IMR-90 (cell line): ENCODE measurements around the gene AHR. TPM values are rescaled to one million over a fixed set of nuclear protein-coding genes. Genes with fewer than 3 reads are reported as not detected.

ENCODE experiments used
- ATAC-seq: fragments of 200-7000 bp; cut with Tn5 transposase; 2 replicates; pipeline ENCODE4 v1.9.1; 2020; ENCODE audit warnings: low read depth, mild to moderate bottlenecking, moderate library complexity
- BruUV-seq: library from RNA; stranded (reverse); fragments of 400-500 nt; replicated peaks from 2 replicates; lab custom pipeline; 2021; lab: Mats Ljungman, UMichigan
- CTCF ChIA-PET: fragments of 300-600 bp; formaldehyde crosslinking; extraction: SDS; loops from one replicate; lab custom pipeline; 2021; ENCODE audit warnings: antibody characterized with exemption; lab: Yijun Ruan, JAX
- POLR2A ChIA-PET: fragments of 300-600 bp; sonication (Branson Sonifier 250); formaldehyde crosslinking; loops from one replicate; lab custom pipeline; 2022; ENCODE audit warnings: antibody characterized with exemption; ENCODE audit not compliant: unreplicated experiment; lab: Charles Lee
- DNase-seq: peaks from one replicate; pipeline ENCODE4 v3.0.0; 2013
- H2AFZ ChIP-seq: replicated peaks from 2 replicates; pipeline ENCODE3; 2013; ENCODE audit warnings: low read length, mild to moderate bottlenecking; ENCODE audit not compliant: poor library complexity
- H2AK5ac ChIP-seq: 2 replicates; pipeline ENCODE4 v1.6.1; 2013; ENCODE audit warnings: low read depth, low read length, inconsistent platforms
- H2AK9ac ChIP-seq: replicated peaks from 2 replicates; pipeline ENCODE3; 2013; ENCODE audit warnings: mild to moderate bottlenecking, low read depth, low read length, moderate library complexity; ENCODE audit not compliant: poor library complexity
- H2BK120ac ChIP-seq: 2 replicates; pipeline ENCODE4 v1.6.1; 2013; ENCODE audit warnings: low read depth, low read length, inconsistent platforms
- H2BK15ac ChIP-seq: 3 replicates; pipeline ENCODE4 v1.6.1; 2013; ENCODE audit warnings: low read depth, low read length, inconsistent platforms
- H2BK20ac ChIP-seq: 2 replicates; pipeline ENCODE4 v1.6.1; 2013; ENCODE audit warnings: low read depth, mild to moderate bottlenecking, inconsistent platforms, low read length, moderate library complexity
- H2BK5ac ChIP-seq: 2 replicates; pipeline ENCODE4 v1.6.1; 2013; ENCODE audit warnings: mild to moderate bottlenecking, low read depth, low read length, inconsistent platforms; ENCODE audit not compliant: poor library complexity, severe bottlenecking
- H3K14ac ChIP-seq: replicated peaks from 2 replicates; pipeline ENCODE4 v1.6.1; 2013; ENCODE audit warnings: low read depth, low read length, inconsistent platforms
- H3K18ac ChIP-seq: 2 replicates; pipeline ENCODE4 v1.6.1; 2013; ENCODE audit warnings: low read depth, low read length, control low read depth
- H3K23ac ChIP-seq: 2 replicates; pipeline ENCODE4 v1.6.1; 2013; ENCODE audit warnings: low read depth, low read length, inconsistent platforms
- H3K27ac ChIP-seq: 2 replicates; pipeline ENCODE4 v1.5.1; 2013; ENCODE audit warnings: mild to moderate bottlenecking, control low read depth, low read length; ENCODE audit not compliant: insufficient read depth
- H3K27me3 ChIP-seq: 2 replicates; pipeline ENCODE4 v1.6.1; 2013; ENCODE audit warnings: low read length; ENCODE audit not compliant: control insufficient read depth, insufficient read depth
- H3K36me3 ChIP-seq: 2 replicates; pipeline ENCODE4 v1.6.1; 2013; ENCODE audit warnings: low read length, mixed read lengths; ENCODE audit not compliant: control insufficient read depth, insufficient read depth
- H3K4ac ChIP-seq: 2 replicates; pipeline ENCODE4 v1.6.1; 2013; ENCODE audit warnings: low read depth, low read length, inconsistent platforms
- H3K4me1 ChIP-seq: 2 replicates; pipeline ENCODE4 v1.6.1; 2013; ENCODE audit warnings: low read length, mixed read lengths; ENCODE audit not compliant: control insufficient read depth, insufficient read depth
- H3K4me2 ChIP-seq: 2 replicates; pipeline ENCODE4 v1.6.1; 2013; ENCODE audit warnings: low read depth, mild to moderate bottlenecking, control low read depth, low read length, moderate library complexity
- H3K4me3 ChIP-seq: 2 replicates; pipeline ENCODE4 v1.5.1; 2013; ENCODE audit warnings: low read depth, mild to moderate bottlenecking, control low read depth, low read length, moderate library complexity; ENCODE audit not compliant: insufficient read depth
- H3K56ac ChIP-seq: 2 replicates; pipeline ENCODE4 v1.6.1; 2013; ENCODE audit warnings: low read length, inconsistent platforms; ENCODE audit not compliant: insufficient read depth; ENCODE audit errors: extremely low read depth
- H3K79me1 ChIP-seq, 2 experiments: 2 replicates each; pipeline ENCODE4 v1.6.1; 2013; ENCODE audit warnings: low read length in 2 of 2, inconsistent platforms in 1 of 2, low read depth in 1 of 2
- H3K9ac ChIP-seq: 2 replicates; pipeline ENCODE4 v1.6.1; 2013; ENCODE audit warnings: low read depth, low read length, control low read depth
- H3K9me1 ChIP-seq: 2 replicates; pipeline ENCODE4 v1.6.1; 2013; ENCODE audit warnings: low read length, inconsistent platforms; ENCODE audit not compliant: insufficient read depth
- H3K9me3 ChIP-seq: 2 replicates; pipeline ENCODE4 v1.6.1; 2013; ENCODE audit warnings: low read length; ENCODE audit not compliant: control insufficient read depth, insufficient read depth
- H4K20me1 ChIP-seq: 2 replicates; pipeline ENCODE4 v1.6.1; 2013; ENCODE audit warnings: low read length, inconsistent platforms; ENCODE audit not compliant: insufficient read depth
- H4K5ac ChIP-seq: 2 replicates; pipeline ENCODE4 v1.6.1; 2013; ENCODE audit warnings: mild to moderate bottlenecking, low read depth, low read length, control low read depth
- H4K8ac ChIP-seq, 2 experiments: 2 replicates each; pipeline ENCODE4 v1.6.1; 2013; ENCODE audit warnings: low read depth in 2 of 2, low read length in 2 of 2, control low read depth in 1 of 2, inconsistent platforms in 1 of 2
- H4K91ac ChIP-seq: 2 replicates; pipeline ENCODE4 v1.6.1; 2013; ENCODE audit warnings: low read depth, low read length, inconsistent platforms; ENCODE audit not compliant: insufficient read depth
- CEBPB ChIP-seq: IDR thresholded peaks from 2 replicates; pipeline ENCODE4 v1.6.1; 2012; ENCODE audit warnings: low read depth, low read length, improper control_type of control experiment
- RFX5 ChIP-seq: IDR thresholded peaks from 2 replicates; pipeline ENCODE4 v1.8.0; 2012; ENCODE audit warnings: low read depth, mild to moderate bottlenecking, low read length, moderate library complexity
- WGBS, 2 experiments: methylation state at CpG; one replicate each; pipeline versions ENCODE4 v1.1.5 to v1.1.7; 2013; ENCODE audit warnings: missing lambda C conversion rate in 2 of 2; ENCODE audit not compliant: insufficient read length in 1 of 2; ENCODE audit errors: extremely low coverage in 2 of 2; 5-methylcytosine and 5-hydroxymethylcytosine counted together
- dilution Hi-C: fragments of 300-500 bp; cut with HindIII; formaldehyde crosslinking; loops from one replicate; pipeline ENCODE4 v1.14.3; 2018; ENCODE audit warnings: low sequenced_read_pairs; ENCODE audit not compliant: unreplicated experiment
- in situ Hi-C: fragments of 300-500 bp; cut with MboI; formaldehyde crosslinking; loops from 3 replicates; pipeline ENCODE4 v1.14.3; 2019; ENCODE audit warnings: low sequenced_read_pairs, inconsistent platforms, mixed read lengths
- intact Hi-C: fragments of 100-400 bp; cut with micrococcal nuclease; formaldehyde crosslinking; loops from 2 replicates; pipeline ENCODE4 v1.10.0; 2022
- polyA plus RNA-seq, 3 experiments: library from polyadenylated mRNA; depleted of rRNA; stranded (reverse); fragments of >200 nt; gene quantifications; 2 replicates each; pipeline ENCODE4 v1.2.3, GENCODE V29; 2012; ENCODE audit warnings: low replicate concordance in 1 of 3
- total RNA-seq: library from RNA; depleted of rRNA; stranded (reverse); fragments of >200 nt; gene quantifications from 2 replicates; pipeline ENCODE4 v1.2.3, GENCODE V29; 2012

Gene AHR
- total and polyA plus RNA-seq, 2 of the 4 experiments (the other 2 are of a cell fraction), result 6.9 to 55.2 TPM

DNA sequence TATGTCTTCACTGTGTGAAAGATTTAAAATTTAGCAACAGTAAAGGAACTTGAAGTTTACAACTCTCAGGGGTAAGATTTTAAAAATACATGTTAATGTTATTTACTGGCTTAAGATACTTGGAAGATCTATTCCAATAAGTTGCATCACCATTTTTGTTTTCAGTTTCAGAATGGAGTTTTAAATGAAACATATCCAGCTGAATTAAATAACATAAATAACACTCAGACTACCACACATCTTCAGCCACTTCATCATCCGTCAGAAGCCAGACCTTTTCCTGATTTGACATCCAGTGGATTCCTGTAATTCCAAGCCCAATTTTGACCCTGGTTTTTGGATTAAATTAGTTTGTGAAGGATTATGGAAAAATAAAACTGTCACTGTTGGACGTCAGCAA lies 44.3 kb downstream of the AHR start:
- Histone ChIP-seq H3K4me1 (peaks cover 2% of the 10 kb centered on the region; the same call in 1 of the 2 replicates), H4K20me1 (no peaks in the 10 kb centered on the region), H2AK9ac (no peak overlapping the region), H2AK5ac (no peak overlapping the region), H3K9me3 (no peaks in the 10 kb centered on the region), H2BK15ac (no peak overlapping the region), H3K9ac (no peak overlapping the region), H2BK120ac (no peak overlapping the region), H4K5ac (no peak overlapping the region; the same call in 1 of the 2 replicates), H3K14ac (0 out of 2 replicates have a peak overlapping the region, but pooled peaks have one; percentile 44), H3K9me1 (no peaks in the 10 kb centered on the region), H4K8ac (no peak overlapping the region; a peak in 1 of 4 replicates), H2AFZ (no peak overlapping the region), H3K23ac (no peak overlapping the region), H2BK5ac (no peak overlapping the region), H3K4ac (no peak overlapping the region), H3K18ac (no peak overlapping the region), H3K27me3 (no peaks in the 10 kb centered on the region), H3K36me3 (peaks cover 13% of the 10 kb centered on the region), H4K91ac (no peak overlapping the region), H3K4me3 (no peak overlapping the region), H3K79me1 (peaks cover 20 to 24% of the 10 kb centered on the region in 2 experiments), H3K4me2 (no peak overlapping the region), H3K56ac (no peak overlapping the region), H2BK20ac (no peak overlapping the region), H3K27ac (no peak overlapping the region)
- dilution Hi-C loops (no loop called here), in situ Hi-C loops (no loop called here), intact Hi-C loops (no loop called here)
- ChIA-PET POLR2A (no interaction called here), CTCF (no interaction called here)
- TF ChIP-seq RFX5 (no peak), CEBPB (peak; percentile 36; the same call in 1 of the 2 replicates)
- BruUV-seq, result no TSS peak
- ATAC-seq (no peak), DNase-seq (no peak)
- WGBS, 2 experiments, result no CpG with 5 or more reads among the region's 2 CpGs
